OCI-LY7 (cell line): ENCODE results near the gene INSR. TPM values are rescaled to one million over a fixed set of nuclear protein-coding genes. Genes with fewer than 3 reads are reported as not detected.

Experiments used
- BruUV-seq: library from RNA; stranded (reverse); fragments of 400-500 nt; replicated peaks from 2 replicates; lab custom pipeline; 2021; lab: Mats Ljungman, UMichigan
- CTCF ChIA-PET: fragments of 300-600 bp; sonication (Branson Sonifier 250); formaldehyde crosslinking; loops from one replicate; lab custom pipeline; 2022; ENCODE audit warnings: antibody characterized with exemption; ENCODE audit not compliant: unreplicated experiment; lab: Charles Lee
- POLR2A ChIA-PET: fragments of 300-600 bp; sonication (Branson Sonifier 250); formaldehyde crosslinking; loops from one replicate; lab custom pipeline; 2022; ENCODE audit warnings: antibody characterized with exemption; lab: Charles Lee
- DNase-seq: peaks from one replicate; pipeline ENCODE4 v3.0.0-alpha.2; 2015; ENCODE audit warnings: low spot score
- H2AFZ ChIP-seq: fragments of 200-600 bp; sonication (generic), shearing (Covaris generic); 2 replicates; pipeline ENCODE4 v1.6.1; 2014; ENCODE audit warnings: mild to moderate bottlenecking, antibody characterized with exemption, low read length, moderate library complexity
- H3K27ac ChIP-seq: fragments of 200-600 bp; sonication (generic); 2 replicates; pipeline ENCODE4 v1.5.1; 2014; ENCODE audit warnings: mixed run types, low read depth, mild to moderate bottlenecking, moderate library complexity, low read length, inconsistent platforms; ENCODE audit not compliant: poor library complexity, severe bottlenecking
- H3K36me3 ChIP-seq: fragments of 200-600 bp; sonication (generic); 2 replicates; pipeline ENCODE4 v1.6.1; 2014; ENCODE audit warnings: mild to moderate bottlenecking, antibody characterized with exemption, low read length, moderate library complexity, mixed read lengths; ENCODE audit not compliant: insufficient read depth
- H3K4me1 ChIP-seq: fragments of 200-600 bp; sonication (generic); 2 replicates; pipeline ENCODE4 v1.5.1; 2014; ENCODE audit warnings: mild to moderate bottlenecking, low read length; ENCODE audit not compliant: insufficient read depth, poor library complexity, severe bottlenecking
- H3K4me2 ChIP-seq: fragments of 200-600 bp; sonication (generic); 2 replicates; pipeline ENCODE4 v1.6.1; 2014; ENCODE audit warnings: mild to moderate bottlenecking, low read length
- H3K4me3 ChIP-seq: fragments of 200-600 bp; sonication (generic); 2 replicates; pipeline ENCODE4 v1.5.1; 2014; ENCODE audit warnings: mild to moderate bottlenecking, low read depth, low read length; ENCODE audit not compliant: poor library complexity, severe bottlenecking
- H3K79me2 ChIP-seq: fragments of 200-600 bp; sonication (generic); 2 replicates; pipeline ENCODE4 v1.6.1; 2016; ENCODE audit warnings: low read depth, mild to moderate bottlenecking, low read length, moderate library complexity, mixed read lengths; ENCODE audit not compliant: insufficient read depth
- H3K9me2 ChIP-seq: fragments of 200-600 bp; sonication (generic); 2 replicates; pipeline ENCODE4 v1.6.1; 2016; ENCODE audit warnings: mild to moderate bottlenecking, low read length, mixed read lengths; ENCODE audit not compliant: insufficient read depth
- H3K9me3 ChIP-seq: fragments of 200-600 bp; sonication (generic); 2 replicates; pipeline ENCODE4 v1.6.1; 2014; ENCODE audit warnings: mild to moderate bottlenecking, mixed run types, low read length, mixed read lengths
- H4K20me1 ChIP-seq: fragments of 200-600 bp; sonication (generic); 2 replicates; pipeline ENCODE4 v1.6.1; 2014; ENCODE audit warnings: mild to moderate bottlenecking, antibody characterized with exemption, low read length, moderate library complexity, mixed read lengths; ENCODE audit not compliant: insufficient read depth
- CTCF ChIP-seq: fragments of 200-600 bp; sonication (generic); conservative IDR thresholded peaks from 2 replicates; pipeline ENCODE4 v1.5.1; 2014; ENCODE audit warnings: mild to moderate bottlenecking, antibody characterized with exemption, low read length, moderate library complexity, mixed read lengths
- EZH2phosphoT487 ChIP-seq: fragments of 200-600 bp; sonication (generic); IDR thresholded peaks from 2 replicates; pipeline ENCODE4 v1.6.1; 2018; ENCODE audit warnings: low read depth, borderline replicate concordance, mild to moderate bottlenecking, mixed run types, antibody characterized with exemption, low read length, moderate library complexity, mixed read lengths
- intact Hi-C: fragments of 100-400 bp; cut with micrococcal nuclease; formaldehyde crosslinking; loops from one replicate; pipeline ENCODE4 v1.10.0; 2022; ENCODE audit not compliant: unreplicated experiment
- total RNA-seq, 2 experiments: library from RNA; depleted of rRNA in 1 of 2; stranded (reverse); fragments of >200 nt in 1 of 2; shearing (Covaris generic) in 1 of 2; gene quantifications; 2 replicates each; pipeline ENCODE4 v1.2.3, GENCODE V29; 2014 to 2022

Gene INSR
- total RNA-seq, 2 experiments from 2014 or later = 57.7 to 74.0 TPM

- H2AFZ ChIP-seq = no peak overlapping the region
- H3K27ac ChIP-seq = no peak overlapping the region
- intact Hi-C loops = no loop called here
- ChIA-PET CTCF (no interaction called here), POLR2A (no interaction called here)
- no peaks in the 10 kb centered on the region for H3K9me3 ChIP-seq
- no peak overlapping the region for H3K4me3 ChIP-seq
- no peak overlapping the region for H3K4me2 ChIP-seq
- peaks cover 57% of the 10 kb centered on the region for H3K4me1 ChIP-seq
- TF ChIP-seq EZH2phosphoT487 = no peak
- no peak for TF ChIP-seq CTCF
- H3K9me2 ChIP-seq = no peaks in the 10 kb centered on the region
- DNase-seq = no peak
- peaks cover 14% of the 10 kb centered on the region; the same call in 1 of the 2 replicates for H4K20me1 ChIP-seq
- peaks cover 52% of the 10 kb centered on the region for H3K79me2 ChIP-seq
- BruUV-seq = no TSS peak
- H3K36me3 ChIP-seq = peaks cover 15% of the 10 kb centered on the region
Observed at GRCh38 chr19:7287722-7288121, 6.5 kb downstream of the INSR start.

- Histone ChIP-seq H3K4me1 (peaks cover 57% of the 10 kb centered on the region), H3K9me3 (no peaks in the 10 kb centered on the region), H3K4me2 (peak overlapping the region; percentile 18; the same call in 1 of the 2 replicates), H2AFZ (no peak overlapping the region), H4K20me1 (no peaks in the 10 kb centered on the region), H3K27ac (peak overlapping the region; percentile 31), H3K4me3 (no peak overlapping the region), H3K79me2 (peaks cover 43% of the 10 kb centered on the region; the same call in 1 of the 2 replicates), H3K36me3 (peaks cover 16% of the 10 kb centered on the region), H3K9me2 (no peaks in the 10 kb centered on the region)
- POLR2A ChIA-PET = interaction anchor here (0.6 kb wide), 1 partner anchor 46 kb away, joined by 3 read pairs; no protein-coding TSS in a partner anchor
- intact Hi-C loops = no loop called here
- TF ChIP-seq CTCF = no peak
- CTCF ChIA-PET = no interaction called here
- BruUV-seq = no TSS peak
- DNase-seq = no peak
Observed at GRCh38 chr19:7280940-7281666, 13.1 kb downstream of the INSR start.
